Vagina (tissue), 2 donors: ENCODE measurements around the gene SMOC2. TPM values are rescaled to one million over a fixed set of nuclear protein-coding genes. Genes with fewer than 3 reads are reported as not detected.

Experiments used
- DNase-seq, 2 donors: peaks; one replicate each; pipeline ENCODE4 v3.0.0-alpha.2; 2017; ENCODE audit errors: extremely low spot score in 2 of 2
- H3K27ac ChIP-seq: fragments of 200-600 bp; sonication (generic); one replicate; pipeline ENCODE4 v1.5.1; 2019
- H3K27me3 ChIP-seq: fragments of 200-600 bp; sonication (generic); one replicate; pipeline ENCODE4 v1.5.1; 2019
- H3K36me3 ChIP-seq, 2 donors: fragments of 200-600 bp; sonication (generic); one replicate each; pipeline ENCODE4 v1.5.1; 2017 to 2019
- H3K4me1 ChIP-seq: fragments of 200-600 bp; sonication (generic); one replicate; pipeline ENCODE4 v1.5.1; 2019
- H3K4me3 ChIP-seq, 2 donors: fragments of 200-600 bp; sonication (generic); 1 replicate in 1 of 2; 2 replicates in 1 of 2; pipeline ENCODE4 v1.5.1; 2016 to 2019
- H3K9me3 ChIP-seq: fragments of 200-600 bp; sonication (generic); one replicate; pipeline ENCODE4 v1.5.1; 2019
- POLR2A ChIP-seq, 2 donors: fragments of 450-650 bp; IDR thresholded peaks; one replicate each; pipeline ENCODE4 v1.6.1; 2017; ENCODE audit warnings: antibody characterized with exemption in 2 of 2, mild to moderate bottlenecking in 2 of 2, moderate library complexity in 2 of 2
- POLR2AphosphoS5 ChIP-seq, 2 donors: sonication (generic); formaldehyde crosslinking; IDR thresholded peaks; one replicate each; pipeline ENCODE4 v1.9.0; 2017; ENCODE audit warnings: antibody characterized with exemption in 2 of 2, mild to moderate bottlenecking in 2 of 2, low read depth in 1 of 2; ENCODE audit not compliant: insufficient read depth in 1 of 2
- intact Hi-C: fragments of 100-400 bp; cut with DNase I; formaldehyde crosslinking; loops from one replicate; pipeline ENCODE4 v1.15.1; 2023
- total RNA-seq: library from RNA; depleted of rRNA; stranded (reverse); fragments of >200 nt; gene quantifications from one replicate; pipeline ENCODE4 v1.2.3, GENCODE V29; 2016
- TF ChIP-seq, protein P1 (sequence below), 3 experiments: fragments of 450-650 bp in 2 of 3; fragments of 200-600 bp in 1 of 3; sonication (generic) in 1 of 3; IDR thresholded peaks; one replicate each; pipeline ENCODE4 v1.5.1; 2017 to 2019; ENCODE audit warnings: antibody characterized with exemption in 3 of 3, mild to moderate bottlenecking in 2 of 3, moderate library complexity in 2 of 3

SMOC2 gene
- total RNA-seq, 1 donor from 2014 or later: 22.1 TPM

DNA sequence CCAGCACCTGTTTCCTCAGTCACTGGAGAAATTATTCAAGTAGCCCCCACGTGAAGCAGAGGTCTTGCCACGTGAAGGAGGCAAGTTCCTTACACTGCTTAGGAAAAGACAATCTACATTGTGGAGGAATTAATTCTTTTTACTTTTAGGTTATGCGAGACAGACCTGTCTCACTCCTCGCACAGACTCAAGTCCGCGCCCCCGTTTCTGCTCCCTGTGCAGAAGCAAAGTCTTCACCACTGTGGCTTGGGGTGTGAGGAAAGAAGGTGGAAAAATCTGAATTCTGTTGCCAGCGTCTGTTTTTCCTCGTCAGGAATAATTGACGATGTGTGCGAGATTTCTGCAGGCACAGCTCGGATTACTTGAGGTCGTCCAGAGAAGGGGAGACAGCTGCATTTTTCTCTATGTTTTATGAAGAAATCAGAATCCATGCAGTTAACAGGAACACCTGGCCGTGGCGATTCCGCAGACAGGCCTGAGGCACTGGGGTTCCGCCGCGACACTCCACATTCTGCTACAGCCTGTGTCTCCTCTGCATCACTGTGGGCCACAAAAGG, 185.1 kb downstream of the SMOC2 start:
- Histone ChIP-seq H3K4me1 (no peaks in the 10 kb centered on the region), H3K27ac (no peak overlapping the region), H3K9me3 (no peaks in the 10 kb centered on the region), H3K27me3 (no peaks in the 10 kb centered on the region), H3K4me3 (no peak overlapping the region), H3K36me3 (no peaks in the 10 kb centered on the region)
- intact Hi-C loops: no loop called here
- TF ChIP-seq, protein P1, sequence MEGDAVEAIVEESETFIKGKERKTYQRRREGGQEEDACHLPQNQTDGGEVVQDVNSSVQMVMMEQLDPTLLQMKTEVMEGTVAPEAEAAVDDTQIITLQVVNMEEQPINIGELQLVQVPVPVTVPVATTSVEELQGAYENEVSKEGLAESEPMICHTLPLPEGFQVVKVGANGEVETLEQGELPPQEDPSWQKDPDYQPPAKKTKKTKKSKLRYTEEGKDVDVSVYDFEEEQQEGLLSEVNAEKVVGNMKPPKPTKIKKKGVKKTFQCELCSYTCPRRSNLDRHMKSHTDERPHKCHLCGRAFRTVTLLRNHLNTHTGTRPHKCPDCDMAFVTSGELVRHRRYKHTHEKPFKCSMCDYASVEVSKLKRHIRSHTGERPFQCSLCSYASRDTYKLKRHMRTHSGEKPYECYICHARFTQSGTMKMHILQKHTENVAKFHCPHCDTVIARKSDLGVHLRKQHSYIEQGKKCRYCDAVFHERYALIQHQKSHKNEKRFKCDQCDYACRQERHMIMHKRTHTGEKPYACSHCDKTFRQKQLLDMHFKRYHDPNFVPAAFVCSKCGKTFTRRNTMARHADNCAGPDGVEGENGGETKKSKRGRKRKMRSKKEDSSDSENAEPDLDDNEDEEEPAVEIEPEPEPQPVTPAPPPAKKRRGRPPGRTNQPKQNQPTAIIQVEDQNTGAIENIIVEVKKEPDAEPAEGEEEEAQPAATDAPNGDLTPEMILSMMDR (IDR thresholded peaks at IDR 0.05): no peak
- no peak for TF ChIP-seq POLR2A (IDR thresholded peaks at IDR 0.05)
- TF ChIP-seq POLR2AphosphoS5 (IDR thresholded peaks at IDR 0.05; ENCODE audit: insufficient read depth in 1 of 2, low read depth in 1 of 2): no peak
- no peak for DNase-seq

DNA sequence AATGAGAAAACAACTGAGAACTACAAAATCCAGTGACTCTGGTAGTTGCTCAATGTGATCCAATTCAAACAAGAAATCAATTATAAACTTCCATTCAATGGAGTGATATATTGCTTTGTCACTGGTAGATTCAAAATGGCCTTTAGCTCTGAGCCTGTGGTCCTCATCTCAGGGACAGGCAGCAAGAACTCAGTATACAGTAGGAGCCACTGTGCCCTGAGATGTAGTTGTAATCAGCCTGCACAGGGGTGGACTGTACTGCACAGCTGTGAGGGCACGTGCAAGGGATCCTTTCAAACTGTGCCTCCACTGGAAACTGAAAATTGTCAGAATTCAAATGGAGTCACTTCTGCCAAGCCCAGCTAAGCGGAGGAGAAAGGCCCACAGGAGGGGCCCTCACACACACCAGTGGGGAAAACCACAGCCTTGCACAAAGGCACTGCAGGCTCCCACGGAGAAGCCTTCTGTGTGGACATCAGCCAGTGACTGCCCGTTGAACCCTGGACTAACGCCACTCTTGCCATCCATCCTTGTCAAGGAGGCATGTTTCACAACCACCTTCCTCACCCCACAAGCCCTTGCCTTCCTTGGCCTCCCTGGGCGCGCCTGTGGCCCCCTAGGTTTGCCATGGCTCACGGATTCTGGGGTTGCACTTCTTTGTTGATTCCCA, 186.7 kb downstream of the SMOC2 start:
- no peak for TF ChIP-seq POLR2A (IDR thresholded peaks at IDR 0.05)
- no peak for TF ChIP-seq POLR2AphosphoS5 (IDR thresholded peaks at IDR 0.05; ENCODE audit: insufficient read depth in 1 of 2, low read depth in 1 of 2)
- TF ChIP-seq, protein P1 (IDR thresholded peaks at IDR 0.05): no peak
- H3K27me3 ChIP-seq: no peaks in the 10 kb centered on the region
- H3K9me3 ChIP-seq: no peaks in the 10 kb centered on the region
- no peak overlapping the region for H3K4me3 ChIP-seq
- H3K36me3 ChIP-seq: no peaks in the 10 kb centered on the region
- no peak overlapping the region for H3K27ac ChIP-seq
- no peak for DNase-seq
- no peaks in the 10 kb centered on the region for H3K4me1 ChIP-seq
- intact Hi-C loops: no loop called here

DNA sequence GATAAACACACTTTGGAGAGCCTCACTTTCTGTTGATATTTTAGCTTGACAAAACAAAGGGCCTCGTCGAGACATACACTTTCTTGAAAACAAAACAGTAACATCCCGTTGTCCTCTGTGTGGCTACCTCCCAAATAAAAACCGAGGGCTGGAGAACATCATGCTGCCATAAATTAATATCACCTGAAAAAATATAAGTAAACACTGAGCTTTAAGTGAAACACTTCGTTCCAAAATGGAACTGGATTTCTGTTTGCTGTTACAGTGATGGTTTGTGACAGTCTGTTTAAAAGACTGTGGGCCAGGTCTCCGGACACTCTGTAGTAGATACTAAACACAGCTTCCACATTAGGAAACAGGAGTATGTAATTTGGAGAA, 187.2 kb downstream of the SMOC2 start:
- no peaks in the 10 kb centered on the region for H3K27me3 ChIP-seq
- no peak for TF ChIP-seq POLR2A (IDR thresholded peaks at IDR 0.05)
- intact Hi-C loops: no loop called here
- H3K27ac ChIP-seq: no peak overlapping the region
- no peak for DNase-seq
- H3K4me3 ChIP-seq: no peak overlapping the region
- no peaks in the 10 kb centered on the region for H3K36me3 ChIP-seq
- no peaks in the 10 kb centered on the region for H3K4me1 ChIP-seq
- no peaks in the 10 kb centered on the region for H3K9me3 ChIP-seq

DNA sequence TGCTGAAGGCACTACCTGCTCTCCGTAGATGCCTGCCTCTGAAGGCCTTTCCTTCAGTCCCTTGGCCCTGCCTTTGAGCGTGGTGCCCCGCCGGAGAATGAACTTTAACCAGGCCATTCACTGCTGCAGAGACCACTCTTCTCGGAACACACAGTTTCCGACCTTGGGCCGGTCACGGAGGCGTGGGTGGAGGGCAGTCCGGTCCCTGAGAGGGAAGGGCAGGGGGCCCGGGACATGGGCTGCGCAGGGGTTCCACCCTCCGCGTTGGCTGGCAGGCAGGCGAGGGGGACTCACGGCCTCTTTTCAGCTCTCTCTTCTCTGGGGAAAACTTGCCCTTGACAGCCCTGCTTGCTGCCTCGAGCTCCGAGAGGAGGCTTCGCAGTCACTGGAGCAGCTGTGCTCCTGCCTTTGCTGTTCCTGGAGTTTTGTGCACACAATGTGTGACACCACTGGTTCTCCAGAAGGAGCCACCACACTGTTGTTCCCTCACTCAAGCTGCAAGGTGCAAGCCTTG, 187.8 kb downstream of the SMOC2 start:
- Histone ChIP-seq H3K9me3 (no peaks in the 10 kb centered on the region), H3K36me3 (no peaks in the 10 kb centered on the region), H3K27ac (no peak overlapping the region), H3K27me3 (no peaks in the 10 kb centered on the region), H3K4me3 (no peak overlapping the region), H3K4me1 (no peaks in the 10 kb centered on the region)
- TF ChIP-seq POLR2AphosphoS5 (IDR thresholded peaks at IDR 0.05; ENCODE audit: insufficient read depth in 1 of 2, low read depth in 1 of 2) (no peak), POLR2A (IDR thresholded peaks at IDR 0.05) (no peak)
- TF ChIP-seq, protein P1 (IDR thresholded peaks at IDR 0.05): no peak
- DNase-seq: no peak
- intact Hi-C loops: no loop called here

DNA sequence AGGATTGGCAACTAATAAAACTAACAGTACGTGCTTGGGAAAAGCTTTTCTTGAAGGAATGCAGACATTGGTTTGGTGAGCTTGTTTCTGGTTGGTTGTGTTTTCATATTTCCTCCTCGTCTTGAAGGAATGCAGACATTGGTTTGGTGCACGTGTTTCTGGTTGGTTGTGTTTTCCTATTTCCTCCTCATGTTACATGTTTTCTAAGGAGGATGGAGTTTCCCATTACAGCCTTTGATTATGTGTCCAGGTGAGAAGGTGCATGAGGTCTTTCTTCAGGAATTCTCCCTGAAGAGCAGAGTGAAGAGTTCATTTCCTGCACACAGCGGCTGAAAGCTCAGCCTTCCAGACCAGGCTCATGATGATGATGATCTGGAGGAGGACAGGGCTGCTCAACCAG, 190.6 kb downstream of the SMOC2 start:
- DNase-seq: no peak
- Histone ChIP-seq H3K9me3 (no peaks in the 10 kb centered on the region), H3K36me3 (no peaks in the 10 kb centered on the region), H3K4me1 (no peaks in the 10 kb centered on the region), H3K27ac (no peak overlapping the region), H3K27me3 (no peaks in the 10 kb centered on the region), H3K4me3 (no peak overlapping the region)
- intact Hi-C loops: no loop called here
- TF ChIP-seq POLR2AphosphoS5 (IDR thresholded peaks at IDR 0.05; ENCODE audit: insufficient read depth in 1 of 2, low read depth in 1 of 2): no peak
- TF ChIP-seq, protein P1 (IDR thresholded peaks at IDR 0.05): no peak
